Calu3 (cell line): Measurements from ENCODE around the gene FSHR. TPM values are rescaled to one million over a fixed set of nuclear protein-coding genes. Genes with fewer than 3 reads are reported as not detected.

Experiments used
- BruUV-seq: library from RNA; stranded (reverse); fragments of 400-500 nt; replicated peaks from 2 replicates; lab custom pipeline; 2021; lab: Mats Ljungman, UMichigan
- CTCF ChIA-PET: fragments of 300-600 bp; sonication (Branson Sonifier 250); formaldehyde crosslinking; loops from one replicate; lab custom pipeline; 2022; ENCODE audit warnings: antibody characterized with exemption; lab: Charles Lee
- DNase-seq: peaks from one replicate; pipeline ENCODE4 v3.0.0; 2022
- H3K27ac Mint-ChIP-seq: one replicate; pipeline ENCODE4 v1.8.0; 2022; ENCODE audit warnings: mixed read lengths; ENCODE audit not compliant: unreplicated experiment
- H3K27me3 Mint-ChIP-seq: one replicate; pipeline ENCODE4 v1.8.0; 2022; ENCODE audit warnings: mixed read lengths; ENCODE audit not compliant: unreplicated experiment
- H3K36me3 Mint-ChIP-seq: one replicate; pipeline ENCODE4 v1.8.0; 2022; ENCODE audit warnings: mild to moderate bottlenecking, moderate library complexity, mixed read lengths; ENCODE audit not compliant: insufficient read depth, unreplicated experiment
- H3K4me1 Mint-ChIP-seq: one replicate; pipeline ENCODE4 v1.8.0; 2022; ENCODE audit warnings: mild to moderate bottlenecking, low read depth, mixed read lengths; ENCODE audit not compliant: unreplicated experiment
- H3K4me3 Mint-ChIP-seq: one replicate; pipeline ENCODE4 v1.8.0; 2022; ENCODE audit warnings: mild to moderate bottlenecking, low read depth, moderate library complexity, mixed read lengths; ENCODE audit not compliant: unreplicated experiment
- H3K9me3 Mint-ChIP-seq: one replicate; pipeline ENCODE4 v1.8.0; 2022; ENCODE audit warnings: low read depth, mixed read lengths; ENCODE audit not compliant: unreplicated experiment
- CTCF ChIP-seq: fragments of 200-600 bp; IDR thresholded peaks from one replicate; pipeline ENCODE4 v1.8.0; 2022; ENCODE audit warnings: antibody characterized with exemption; ENCODE audit not compliant: unreplicated experiment
- intact Hi-C: fragments of 100-400 bp; cut with micrococcal nuclease; formaldehyde crosslinking; loops from one replicate; pipeline ENCODE4 v1.10.0; 2022; ENCODE audit not compliant: unreplicated experiment
- total RNA-seq: library from RNA; stranded (reverse); gene quantifications from 2 replicates; pipeline ENCODE4 v1.2.3, GENCODE V29; 2022

Gene FSHR
- total RNA-seq, 1 experiment from 2014 or later = not detected

DNA sequence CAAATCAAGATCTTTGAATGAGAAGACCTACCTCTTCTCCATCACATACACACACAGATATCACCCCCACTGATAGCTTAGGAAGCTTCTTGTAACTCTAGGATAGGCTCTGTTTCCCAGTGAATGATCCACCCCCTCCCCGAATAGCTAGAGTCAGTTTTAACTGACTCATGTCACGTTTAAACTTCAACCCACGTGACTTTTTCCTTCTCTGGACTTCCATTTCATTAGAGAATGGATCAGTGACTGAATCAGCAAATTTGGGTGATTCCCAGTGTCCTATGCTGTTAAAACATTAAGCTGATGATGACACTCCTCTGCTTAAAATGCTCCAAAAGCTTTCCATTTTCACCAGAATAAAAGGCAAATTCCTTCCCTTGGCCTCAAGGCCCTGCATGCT, 212.9 kb downstream of the FSHR start:
- H3K4me1 Mint-ChIP-seq = no peaks in the 10 kb centered on the region
- no peaks in the 10 kb centered on the region for H3K36me3 Mint-ChIP-seq
- no peak overlapping the region for H3K27ac Mint-ChIP-seq
- H3K4me3 Mint-ChIP-seq = no peak overlapping the region
- intact Hi-C loops = loop anchor here (10.0 kb wide), 1 partner anchor 743 kb away; no protein-coding TSS in a partner anchor
- peaks cover 15% of the 10 kb centered on the region for H3K27me3 Mint-ChIP-seq
- CTCF ChIA-PET = no interaction called here
- no peaks in the 10 kb centered on the region for H3K9me3 Mint-ChIP-seq
- no peak for DNase-seq
- TF ChIP-seq CTCF = no peak
- BruUV-seq = no TSS peak

GRCh38 chr2:48940606-48941005, 213.7 kb downstream of the FSHR start:
- H3K27ac Mint-ChIP-seq = no peak overlapping the region
- H3K4me3 Mint-ChIP-seq = no peak overlapping the region
- H3K36me3 Mint-ChIP-seq = no peaks in the 10 kb centered on the region
- intact Hi-C loops = loop anchor here (10.0 kb wide), 1 partner anchor 744 kb away; no protein-coding TSS in a partner anchor
- H3K27me3 Mint-ChIP-seq = peaks cover 15% of the 10 kb centered on the region
- peaks cover 4% of the 10 kb centered on the region for H3K9me3 Mint-ChIP-seq
- DNase-seq = no peak
- BruUV-seq = no TSS peak
- TF ChIP-seq CTCF = no peak
- CTCF ChIA-PET = no interaction called here
- H3K4me1 Mint-ChIP-seq = no peaks in the 10 kb centered on the region

GRCh38 chr2:48939232-48939631, 215.1 kb downstream of the FSHR start:
- CTCF ChIA-PET = no interaction called here
- intact Hi-C loops = no loop called here
- Mint-ChIP-seq H3K36me3 (no peaks in the 10 kb centered on the region), H3K4me1 (no peaks in the 10 kb centered on the region), H3K27ac (no peak overlapping the region), H3K9me3 (peaks cover 4% of the 10 kb centered on the region), H3K27me3 (peaks cover 15% of the 10 kb centered on the region), H3K4me3 (no peak overlapping the region)
- DNase-seq = no peak
- TF ChIP-seq CTCF = no peak
- BruUV-seq = no TSS peak

GRCh38 chr2:48938231-48938630, 216.1 kb downstream of the FSHR start:
- CTCF ChIA-PET = no interaction called here
- BruUV-seq = no TSS peak
- intact Hi-C loops = no loop called here
- no peaks in the 10 kb centered on the region for H3K4me1 Mint-ChIP-seq
- H3K4me3 Mint-ChIP-seq = no peak overlapping the region
- no peak for TF ChIP-seq CTCF
- H3K36me3 Mint-ChIP-seq = no peaks in the 10 kb centered on the region
- DNase-seq = no peak
- H3K27ac Mint-ChIP-seq = no peak overlapping the region
- H3K27me3 Mint-ChIP-seq = peaks cover 15% of the 10 kb centered on the region
- H3K9me3 Mint-ChIP-seq = peaks cover 6% of the 10 kb centered on the region
